HG03103 (cell line): ENCODE data around the gene CFAP58.

Source experiments
- ATAC-seq: cut with Tn5 transposase; IDR thresholded peaks from one replicate; pipeline ENCODE4 v1.9.1; 2021; ENCODE audit warnings: low read depth; ENCODE audit not compliant: unreplicated experiment

CFAP58 gene

DNA sequence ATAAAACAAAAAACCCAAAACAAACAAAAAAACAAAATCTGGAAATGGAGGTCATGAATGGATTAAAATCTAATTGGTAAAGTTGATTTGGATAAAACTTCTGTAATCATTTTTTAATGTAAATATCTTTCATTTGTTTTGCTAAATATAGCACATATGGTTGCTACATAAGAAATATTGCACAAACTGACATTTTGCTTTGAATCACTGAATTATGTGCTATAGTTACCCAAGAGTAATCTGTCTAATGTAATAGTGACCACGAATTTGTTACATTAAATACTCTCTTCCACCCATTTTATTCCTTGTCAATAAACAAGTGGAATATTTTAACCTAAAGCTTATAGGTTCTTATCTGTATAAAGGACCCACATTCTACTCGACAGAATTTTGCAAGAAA, 6.2 kb downstream of the CFAP58 start:
- ATAC-seq: no peak

- no peak for ATAC-seq
Measured at GRCh38 chr10:104367904-104368303, 14.3 kb downstream of the CFAP58 start.

DNA sequence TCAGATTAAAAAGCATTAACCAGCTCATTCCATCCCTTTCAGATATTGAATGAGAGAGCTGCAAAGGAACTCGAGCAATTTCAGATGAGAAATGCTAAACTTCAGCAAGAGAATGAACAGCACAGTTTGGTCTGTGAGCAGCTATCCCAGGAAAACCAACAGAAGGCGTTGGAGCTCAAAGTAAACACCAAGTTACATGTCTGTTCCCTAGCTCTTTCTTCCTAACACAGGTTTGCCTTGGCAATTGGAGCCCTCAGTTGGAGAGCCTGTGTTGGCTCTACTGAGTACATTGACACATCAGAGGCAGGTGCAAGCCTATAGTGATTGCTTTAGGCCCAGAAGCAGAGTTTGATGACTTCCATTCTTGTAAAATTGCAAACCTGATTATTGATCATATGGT, 14.7 kb downstream of the CFAP58 start:
- no peak for ATAC-seq

DNA sequence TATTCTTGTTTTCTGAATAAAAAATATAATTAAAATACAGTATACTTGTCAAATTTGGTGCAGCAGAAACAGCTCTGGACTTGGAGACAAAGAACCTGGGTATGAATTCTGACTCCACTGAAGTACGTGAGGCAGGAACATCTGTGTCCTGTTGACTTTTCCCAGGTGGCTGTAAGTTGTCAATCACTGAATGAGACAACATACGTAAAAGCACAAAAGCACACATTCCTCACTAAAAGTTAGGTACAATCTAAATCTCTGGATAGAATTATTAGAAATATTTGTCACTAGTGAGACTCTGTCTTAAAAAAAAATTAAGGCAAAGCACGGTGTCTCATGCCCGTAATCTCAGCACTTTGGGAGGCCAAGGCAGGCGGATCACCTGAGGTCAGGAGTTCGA, 18.1 kb downstream of the CFAP58 start:
- ATAC-seq: no peak

- no peak for ATAC-seq
Measured at GRCh38 chr10:104374591-104374990, 21.0 kb downstream of the CFAP58 start.

GRCh38 chr10:104376784-104377300, 23.2 kb downstream of the CFAP58 start:
- ATAC-seq: no peak

DNA sequence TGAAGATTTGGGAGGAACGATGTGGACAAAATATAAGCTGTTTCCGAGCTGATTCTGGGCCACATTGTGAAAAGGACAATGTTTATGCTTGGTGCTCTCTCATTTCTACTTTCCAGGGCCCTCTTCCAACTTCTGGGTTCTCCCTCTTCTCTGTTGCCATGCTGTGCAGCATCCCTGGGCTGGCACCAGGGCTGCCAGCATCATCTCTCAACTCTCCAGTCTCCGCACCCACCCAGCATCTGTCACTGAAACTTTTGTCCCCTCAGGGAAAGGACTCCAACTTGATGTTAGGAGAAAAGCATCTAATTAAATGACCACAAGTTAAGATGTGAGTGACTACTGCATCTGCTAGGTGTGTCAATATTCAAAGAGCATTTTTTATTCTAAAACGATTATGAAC, 26.7 kb downstream of the CFAP58 start:
- ATAC-seq: no peak

- no peak for ATAC-seq
Measured at GRCh38 chr10:104387130-104387888, 33.7 kb downstream of the CFAP58 start.

- ATAC-seq: no peak
Measured at GRCh38 chr10:104388830-104389229, 35.2 kb downstream of the CFAP58 start.

GRCh38 chr10:104391150-104391968, 37.7 kb downstream of the CFAP58 start:
- ATAC-seq: no peak

DNA sequence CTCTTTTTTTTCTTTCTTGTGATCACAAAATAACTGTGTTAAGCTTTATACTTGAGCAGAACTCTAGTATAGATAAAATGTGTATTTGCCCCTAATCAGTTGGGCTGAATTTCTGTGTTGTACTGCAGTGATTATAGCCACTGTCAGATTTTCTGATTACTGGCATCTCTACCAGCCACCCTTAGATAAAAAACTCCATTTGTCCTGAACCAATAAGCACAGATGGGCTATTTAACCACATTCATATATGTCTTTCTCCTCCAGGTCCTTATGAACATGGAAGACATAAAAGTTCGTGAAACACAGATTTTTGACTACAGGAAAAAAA, 38.3 kb downstream of the CFAP58 start:
- no peak for ATAC-seq

DNA sequence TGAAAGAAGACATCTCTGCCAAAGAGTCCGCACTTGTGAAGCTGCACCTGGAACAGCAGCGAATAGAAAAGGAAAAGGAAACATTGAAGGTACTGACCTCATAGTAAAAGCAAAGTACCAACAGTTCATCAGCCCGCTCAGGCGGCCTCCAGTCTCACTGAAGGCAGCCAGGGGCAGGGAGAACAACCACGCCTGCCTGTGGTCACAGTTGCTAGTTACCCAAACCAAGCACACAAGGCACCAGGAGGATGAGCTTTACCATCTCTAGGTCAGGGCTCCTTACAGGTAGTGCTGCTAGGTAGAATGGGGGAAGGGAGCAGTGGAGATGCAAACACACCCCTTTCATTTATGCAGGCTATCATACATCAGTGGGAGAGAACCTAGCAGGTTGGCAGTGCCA, 39.8 kb downstream of the CFAP58 start:
- ATAC-seq: no peak

GRCh38 chr10:104396581-104396980, 42.9 kb downstream of the CFAP58 start:
- ATAC-seq: no peak

GRCh38 chr10:104403636-104404035, 50.0 kb downstream of the CFAP58 start:
- ATAC-seq: no peak

GRCh38 chr10:104406715-104407650, 53.4 kb downstream of the CFAP58 start:
- no peak for ATAC-seq

DNA sequence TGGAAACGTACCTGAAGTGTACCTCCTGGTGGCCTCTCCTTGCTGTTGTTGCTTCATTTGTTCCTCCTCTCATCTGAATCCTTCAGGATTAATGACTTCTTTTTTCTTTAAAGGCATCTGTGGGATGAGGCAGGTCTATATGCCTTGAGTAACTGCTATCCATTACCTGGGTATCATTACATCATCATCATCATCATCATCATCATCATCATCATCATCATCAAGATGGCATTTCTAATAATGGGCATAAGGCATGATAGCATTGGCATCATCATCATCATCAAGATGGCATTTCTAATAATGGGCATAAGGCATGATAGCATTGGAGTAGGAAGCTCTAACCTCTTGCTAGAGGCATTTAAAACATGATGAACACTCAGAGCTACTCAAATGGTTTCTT, 59.9 kb downstream of the CFAP58 start:
- ATAC-seq: no peak

GRCh38 chr10:104415526-104416165, 62.0 kb downstream of the CFAP58 start:
- no peak for ATAC-seq

- no peak for ATAC-seq
Measured at GRCh38 chr10:104416851-104417250, 63.2 kb downstream of the CFAP58 start.

GRCh38 chr10:104417637-104418292, 64.1 kb downstream of the CFAP58 start:
- no peak for ATAC-seq

- peak; percentile 90 for ATAC-seq
Measured at GRCh38 chr10:104424719-104425118, 71.1 kb downstream of the CFAP58 start.
